Heart left ventricle (tissue), 16 donors: Measurements from ENCODE around the gene CLSTN3. TPM values are rescaled to one million over a fixed set of nuclear protein-coding genes. Genes with fewer than 3 reads are reported as not detected.
A peak's percentile ranks its signal among the peaks of the same experiment; 100 is the strongest.

Experiments
- ATAC-seq, 4 donors: fragments of 200-7000 bp; cut with Tn5 transposase; one replicate each; pipeline ENCODE4 v1.9.1; 2020 to 2022; ENCODE audit warnings: moderate library complexity in 4 of 4, mild to moderate bottlenecking in 3 of 4, moderate number of reproducible peaks in 1 of 4
- DNase-seq, 5 donors: peaks; one replicate each; pipeline ENCODE4 v3.0.0-alpha.2; 2020
- H3K27ac ChIP-seq, 12 donors: fragments of 200-600 bp; sonication (generic) in 4 of 12; one replicate each; pipeline versions ENCODE4 v1.5.0 to v1.8.0; 2016 to 2022; ENCODE audit warnings: mild to moderate bottlenecking in 2 of 12
- H3K27me3 ChIP-seq, 9 donors: fragments of 200-600 bp; sonication (generic) in 2 of 9; one replicate each; pipeline versions ENCODE4 v1.5.1 to v1.8.0; 2016 to 2022; ENCODE audit warnings: mild to moderate bottlenecking in 3 of 9
- H3K36me3 ChIP-seq, 9 donors: fragments of 200-600 bp; sonication (generic) in 2 of 9; one replicate each; pipeline versions ENCODE4 v1.5.0 to v1.8.0; 2018 to 2022; ENCODE audit warnings: mild to moderate bottlenecking in 2 of 9
- H3K4me1 ChIP-seq, 12 donors: fragments of 200-600 bp; sonication (generic) in 4 of 12; one replicate each; pipeline versions ENCODE4 v1.5.0 to v1.8.0; 2016 to 2022; ENCODE audit warnings: mild to moderate bottlenecking in 3 of 12
- H3K4me3 ChIP-seq, 12 donors: fragments of 200-600 bp; sonication (generic) in 4 of 12; one replicate each; pipeline versions ENCODE4 v1.5.0 to v1.8.0; 2017 to 2022; ENCODE audit warnings: mild to moderate bottlenecking in 9 of 12, moderate library complexity in 4 of 12
- H3K9me3 ChIP-seq, 12 donors: fragments of 200-600 bp; sonication (generic) in 4 of 12; one replicate each; pipeline versions ENCODE4 v1.5.0 to v1.8.0; 2016 to 2022; ENCODE audit warnings: mild to moderate bottlenecking in 1 of 12
- POLR2A ChIP-seq, 2 donors: fragments of 450-650 bp; IDR thresholded peaks; one replicate each; pipeline ENCODE4 v1.6.1; 2017; ENCODE audit warnings: antibody characterized with exemption in 2 of 2, mild to moderate bottlenecking in 2 of 2, moderate library complexity in 2 of 2
- WGBS, 4 donors: extraction: QIAGEN DNeasy Blood & Tissue Kit in 2 of 4; methylation state at CpG; one replicate each; pipeline versions ENCODE4 v1.1.5 to v1.1.7; 2013 to 2018; 5-methylcytosine and 5-hydroxymethylcytosine counted together
- intact Hi-C, 10 donors: fragments of 100-400 bp; cut with DNase I; formaldehyde crosslinking; loops; one replicate each; pipeline versions ENCODE4 v1.11.1 to v1.14.2; 2022
- polyA plus RNA-seq, 2 donors: library from polyadenylated mRNA; stranded (reverse); fragments of 200-250 nt; gene quantifications; one replicate each; pipeline ENCODE4 v1.2.3, GENCODE V29; 2013
- total RNA-seq, 9 donors: library from RNA; depleted of rRNA in 2 of 9; stranded (reverse); fragments of >200 nt in 2 of 9; fragmentation: NEBNext Ultra II Directional in 3 of 9; extraction: Animal tissue kit (Norgen Biotek cat#: 25700) in 3 of 9; gene quantifications; one replicate each; pipeline versions ENCODE4 v1.1.0 to v1.2.4, GENCODE V29; 2016 to 2023
- TF ChIP-seq, protein P1 (sequence below), 12 donors: fragments of 200-600 bp; sonication (generic) in 4 of 12; IDR thresholded peaks; one replicate each; pipeline versions ENCODE4 v1.5.0 to v1.8.0; 2018 to 2022; ENCODE audit warnings: antibody characterized with exemption in 12 of 12, mild to moderate bottlenecking in 5 of 12
- donor health status: ischemic (EF 13 %, LVEDD 7.1; RV severe dilation, severe dysfunction).
- donor health status: healthy with polysubstance abuse.
- donor health status: DM: no; HTN: yes; CAD: no.
- donor health status: DM: no; HTN: no; CAD: no.
- donor health status: ischemic (EF 25% LVEDD 6.9; RV normal size, moderate dysfunction).
- donor health status: ischemic (EF 25% LVEDD 5.7; RV mildly dilated, moderate dysfunction).
- donor health status: healthy.
- donor health status: DM: yes; HTN: yes; CAD: no.
- donor health status: ischemic (EF 35%, LVEDD 5.7; RV mildly dilated, moderate dysfunction).
- donor health status: nonischemic (EF 11% LVEDD 7.7; RV severe dilation, severe dysfunction).
- donor health status: DM: yes; HTN: yes; CAD: no.
- donor health status: PGD.
- donor health status: ischemic (EF 29% LVEDD 5.4; RV normal size, mild dysfunction).
- donor health status: nonischemic (EF 23%, LVEDD 6.1; RV moderate dilation, normal function).

Gene CLSTN3
- total and polyA plus RNA-seq, 11 donors = 3.1 to 18.7 (median 4.1) TPM

DNA sequence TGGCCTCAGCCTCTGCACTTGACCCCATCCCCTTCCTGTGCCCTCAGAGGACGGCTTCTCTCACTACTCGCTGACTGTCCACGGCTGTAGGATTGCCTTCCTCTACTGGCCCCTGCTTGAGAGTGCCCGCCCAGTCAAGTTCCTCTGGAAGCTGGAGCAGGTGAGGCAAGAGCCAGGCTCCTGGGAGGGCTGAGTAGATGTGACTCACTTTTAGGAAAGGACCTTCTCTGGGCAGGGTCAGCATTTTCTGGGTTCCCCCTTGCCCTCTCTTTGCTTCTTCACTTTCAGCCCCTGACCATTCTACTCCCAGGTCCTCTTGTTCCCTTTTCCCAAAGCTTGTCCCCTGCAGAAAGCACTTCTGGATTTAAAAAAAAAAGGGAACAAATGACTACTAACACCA lies 7.7 kb downstream of the CLSTN3 start:
- WGBS, 4 donors = 62 to 73% (median 70%) methylated on average over 4 of the region's 4 CpGs
- Histone ChIP-seq H3K36me3 (peaks cover 0 to 42% (median 8%) of the 10 kb centered on the region in 9 donors), H3K9me3 (no peaks in the 10 kb centered on the region), H3K27me3 (no peaks in the 10 kb centered on the region), H3K4me1 (peaks cover 0 to 6% (median 0%) of the 10 kb centered on the region in 12 donors), H3K4me3 (no peak overlapping the region), H3K27ac (no peak overlapping the region)
- DNase-seq (no peak), ATAC-seq (no peak)
- intact Hi-C loops = no loop called here
- TF ChIP-seq, protein P1, sequence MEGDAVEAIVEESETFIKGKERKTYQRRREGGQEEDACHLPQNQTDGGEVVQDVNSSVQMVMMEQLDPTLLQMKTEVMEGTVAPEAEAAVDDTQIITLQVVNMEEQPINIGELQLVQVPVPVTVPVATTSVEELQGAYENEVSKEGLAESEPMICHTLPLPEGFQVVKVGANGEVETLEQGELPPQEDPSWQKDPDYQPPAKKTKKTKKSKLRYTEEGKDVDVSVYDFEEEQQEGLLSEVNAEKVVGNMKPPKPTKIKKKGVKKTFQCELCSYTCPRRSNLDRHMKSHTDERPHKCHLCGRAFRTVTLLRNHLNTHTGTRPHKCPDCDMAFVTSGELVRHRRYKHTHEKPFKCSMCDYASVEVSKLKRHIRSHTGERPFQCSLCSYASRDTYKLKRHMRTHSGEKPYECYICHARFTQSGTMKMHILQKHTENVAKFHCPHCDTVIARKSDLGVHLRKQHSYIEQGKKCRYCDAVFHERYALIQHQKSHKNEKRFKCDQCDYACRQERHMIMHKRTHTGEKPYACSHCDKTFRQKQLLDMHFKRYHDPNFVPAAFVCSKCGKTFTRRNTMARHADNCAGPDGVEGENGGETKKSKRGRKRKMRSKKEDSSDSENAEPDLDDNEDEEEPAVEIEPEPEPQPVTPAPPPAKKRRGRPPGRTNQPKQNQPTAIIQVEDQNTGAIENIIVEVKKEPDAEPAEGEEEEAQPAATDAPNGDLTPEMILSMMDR (IDR thresholded peaks at IDR 0.05) = no peak
- TF ChIP-seq POLR2A (IDR thresholded peaks at IDR 0.05) = no peak

GRCh38 chr12:7139200-7139599 lies 9.0 kb downstream of the CLSTN3 start:
- no peak for ATAC-seq
- H3K4me1 ChIP-seq = peaks cover 0 to 6% (median 0%) of the 10 kb centered on the region in 12 donors
- peaks cover 0 to 41% (median 8%) of the 10 kb centered on the region in 9 donors for H3K36me3 ChIP-seq
- no peak for DNase-seq
- no peak overlapping the region for H3K4me3 ChIP-seq
- no peaks in the 10 kb centered on the region for H3K9me3 ChIP-seq
- WGBS, 4 donors = 71 to 98% (median 96%) methylated on average over 2 of the region's 2 CpGs
- intact Hi-C loops = no loop called here
- H3K27ac ChIP-seq = no peak overlapping the region
- TF ChIP-seq, protein P1 (IDR thresholded peaks at IDR 0.05) = no peak
- no peak for TF ChIP-seq POLR2A (IDR thresholded peaks at IDR 0.05)
- H3K27me3 ChIP-seq = no peaks in the 10 kb centered on the region

- 85 to 99% (median 90%) methylated on average over 7 of the region's 7 CpGs for WGBS, 4 donors
- H3K27ac ChIP-seq = no peak overlapping the region
- TF ChIP-seq, protein P1 (IDR thresholded peaks at IDR 0.05) = no peak
- TF ChIP-seq POLR2A (IDR thresholded peaks at IDR 0.05) = no peak
- intact Hi-C loops = loop anchor here in 3 of 10 donors (5.0 to 10.0 kb wide), 2 partner anchors 46 to 493 kb away; partner anchors contain the start of gene PEX5 (in 2 of the 3)
- DNase-seq = no peak
- peaks cover 0 to 6% (median 0%) of the 10 kb centered on the region in 12 donors for H3K4me1 ChIP-seq
- no peaks in the 10 kb centered on the region for H3K9me3 ChIP-seq
- no peaks in the 10 kb centered on the region for H3K27me3 ChIP-seq
- no peak for ATAC-seq
- peaks cover 0 to 39% (median 5%) of the 10 kb centered on the region in 9 donors for H3K36me3 ChIP-seq
- no peak overlapping the region for H3K4me3 ChIP-seq
Measured at GRCh38 chr12:7141351-7142005, 11.3 kb downstream of the CLSTN3 start.

DNA sequence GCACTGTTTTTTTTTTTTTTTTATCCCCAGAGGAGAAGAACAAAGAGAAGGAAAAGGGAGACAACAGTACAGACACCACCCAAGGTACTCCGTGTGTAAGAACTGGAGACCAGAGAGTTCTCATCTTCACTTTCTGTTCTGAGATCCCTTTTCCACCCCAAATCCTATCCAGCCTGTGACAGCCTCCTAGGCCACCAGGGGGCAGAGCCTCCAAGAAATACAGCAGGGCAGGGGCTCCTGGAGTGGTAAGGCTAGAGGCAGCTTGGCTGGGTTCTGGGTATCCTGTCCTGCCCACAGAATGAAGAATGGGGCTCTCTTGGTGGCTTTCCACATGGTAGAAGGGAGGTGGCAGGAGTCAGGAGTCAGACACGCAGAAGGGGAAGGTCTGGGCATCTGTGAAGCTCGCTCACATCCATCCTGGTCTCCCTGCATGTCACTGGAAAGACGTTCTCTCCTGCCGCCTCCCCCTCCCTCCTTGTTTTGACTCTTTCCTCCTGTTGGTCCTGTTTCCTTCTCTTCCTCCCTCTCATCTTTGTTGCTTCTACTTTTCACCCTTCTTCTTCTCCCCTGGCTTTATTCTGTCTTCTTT lies 12.0 kb downstream of the CLSTN3 start:
- TF ChIP-seq POLR2A (IDR thresholded peaks at IDR 0.05) = no peak
- TF ChIP-seq, protein P1 (IDR thresholded peaks at IDR 0.05) = peak; percentile 33 to 63 (median 44)
- no peak overlapping the region for H3K4me3 ChIP-seq
- H3K36me3 ChIP-seq = peaks cover 0 to 35% (median 3%) of the 10 kb centered on the region in 9 donors
- no peaks in the 10 kb centered on the region for H3K27me3 ChIP-seq
- peaks cover 0 to 6% (median 0%) of the 10 kb centered on the region in 12 donors for H3K4me1 ChIP-seq
- no peaks in the 10 kb centered on the region for H3K9me3 ChIP-seq
- intact Hi-C loops = loop anchor here in 3 of 10 donors (5.0 to 10.0 kb wide), 2 partner anchors 45 to 493 kb away; partner anchors contain the start of gene PEX5 (in 2 of the 3)
- WGBS, 4 donors = 63 to 78% (median 68%) methylated on average over 5 of the region's 5 CpGs
- DNase-seq = no peak
- no peak overlapping the region for H3K27ac ChIP-seq
- ATAC-seq = peak in 2 of 4 donors; percentile 19 to 49
